Skeletal muscle satellite cell (primary cell): ENCODE data around the gene PIF1. TPM values are rescaled to one million over a fixed set of nuclear protein-coding genes. Genes with fewer than 3 reads are reported as not detected.

Experiments
- H3K27me3 ChIP-seq: 2 replicates; pipeline ENCODE4 v1.7.0; 2013; ENCODE audit warnings: low read length; ENCODE audit not compliant: control insufficient read depth, insufficient read depth
- H3K36me3 ChIP-seq: 2 replicates; pipeline ENCODE4 v1.7.0; 2013; ENCODE audit warnings: mild to moderate bottlenecking, control low read depth, low read length; ENCODE audit not compliant: insufficient read depth
- H3K4me1 ChIP-seq: 2 replicates; pipeline ENCODE4 v1.7.0; 2013; ENCODE audit warnings: low read length; ENCODE audit not compliant: control insufficient read depth, insufficient read depth
- H3K4me2 ChIP-seq: 2 replicates; pipeline ENCODE4 v1.7.0; 2013; ENCODE audit warnings: mild to moderate bottlenecking, low read length
- H3K4me3 ChIP-seq: 2 replicates; pipeline ENCODE4 v1.7.0; 2013; ENCODE audit warnings: low read length
- H3K9ac ChIP-seq: 2 replicates; pipeline ENCODE4 v1.7.0; 2013; ENCODE audit warnings: mild to moderate bottlenecking, low read depth, low read length, moderate library complexity
- H3K9me3 ChIP-seq: replicated peaks from 2 replicates; pipeline ENCODE4 v1.7.0; 2013; ENCODE audit warnings: mild to moderate bottlenecking, control low read depth, low read length
- total RNA-seq: library from RNA; depleted of rRNA; stranded (reverse); fragments of >200 nt; gene quantifications from 2 replicates; pipeline ENCODE4 v1.2.3, GENCODE V29; 2012; rRNA removed

Gene PIF1, protein sequence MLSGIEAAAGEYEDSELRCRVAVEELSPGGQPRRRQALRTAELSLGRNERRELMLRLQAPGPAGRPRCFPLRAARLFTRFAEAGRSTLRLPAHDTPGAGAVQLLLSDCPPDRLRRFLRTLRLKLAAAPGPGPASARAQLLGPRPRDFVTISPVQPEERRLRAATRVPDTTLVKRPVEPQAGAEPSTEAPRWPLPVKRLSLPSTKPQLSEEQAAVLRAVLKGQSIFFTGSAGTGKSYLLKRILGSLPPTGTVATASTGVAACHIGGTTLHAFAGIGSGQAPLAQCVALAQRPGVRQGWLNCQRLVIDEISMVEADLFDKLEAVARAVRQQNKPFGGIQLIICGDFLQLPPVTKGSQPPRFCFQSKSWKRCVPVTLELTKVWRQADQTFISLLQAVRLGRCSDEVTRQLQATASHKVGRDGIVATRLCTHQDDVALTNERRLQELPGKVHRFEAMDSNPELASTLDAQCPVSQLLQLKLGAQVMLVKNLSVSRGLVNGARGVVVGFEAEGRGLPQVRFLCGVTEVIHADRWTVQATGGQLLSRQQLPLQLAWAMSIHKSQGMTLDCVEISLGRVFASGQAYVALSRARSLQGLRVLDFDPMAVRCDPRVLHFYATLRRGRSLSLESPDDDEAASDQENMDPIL
- 8.1 and 9.8 TPM in 2 replicates for total RNA-seq

DNA sequence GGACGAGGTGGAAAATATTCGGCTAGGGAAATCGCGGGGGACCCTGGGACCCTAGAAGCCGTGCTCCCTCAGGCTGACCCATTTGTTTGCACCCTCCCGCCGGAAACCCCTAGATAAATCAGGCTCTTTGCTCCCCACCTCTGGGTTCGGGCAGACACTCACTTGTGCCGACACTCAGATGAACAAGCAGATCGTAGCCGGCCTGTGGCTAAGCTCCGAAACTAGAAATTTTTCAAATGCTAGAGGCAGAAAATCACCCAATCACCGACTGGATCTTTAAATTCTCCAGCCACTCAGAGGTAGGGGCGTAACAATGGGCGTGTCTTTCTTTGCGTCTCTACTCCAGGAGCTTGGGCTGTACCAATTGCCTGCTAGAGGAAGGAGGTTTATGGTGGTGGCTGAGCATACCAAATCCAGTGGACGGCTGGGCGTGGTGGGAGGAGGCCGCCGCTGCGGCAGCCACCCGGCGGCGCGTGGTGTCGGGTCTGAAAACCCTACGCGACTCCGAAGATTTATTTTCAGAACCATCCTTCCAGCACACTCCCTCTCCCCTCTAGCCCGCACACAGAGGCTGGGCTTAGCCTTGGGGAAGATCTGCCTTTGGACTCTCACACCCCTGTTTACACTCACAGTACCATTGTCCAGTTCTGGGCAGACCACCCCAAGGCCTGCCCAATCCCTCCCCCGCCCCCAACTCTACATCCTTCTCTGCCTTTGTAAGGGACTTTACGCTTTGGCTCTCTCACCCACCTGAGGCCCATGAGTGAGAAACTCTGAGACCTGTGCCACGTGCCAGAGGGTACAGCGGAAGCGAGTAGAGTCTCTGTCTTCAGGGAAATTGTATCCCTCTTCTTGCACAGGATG, at the start of gene PIF1:
Gene PIF1 (minus strand): TSS at position 217 of the 864 bp plus-strand sequence. CDS start 1,312 bp downstream, outside the sequence.
- Histone ChIP-seq H3K9ac (peak within 1 kb of the TSS; percentile 82), H3K36me3 (peaks cover 5% of the 10 kb centered on the region), H3K4me1 (peaks cover 15% of the 10 kb centered on the region), H3K27me3 (no peaks in the 10 kb centered on the region), H3K4me2 (peak within 1 kb of the TSS; percentile 92), H3K9me3 (no peaks in the 10 kb centered on the region), H3K4me3 (peak within 1 kb of the TSS; percentile 77)

DNA sequence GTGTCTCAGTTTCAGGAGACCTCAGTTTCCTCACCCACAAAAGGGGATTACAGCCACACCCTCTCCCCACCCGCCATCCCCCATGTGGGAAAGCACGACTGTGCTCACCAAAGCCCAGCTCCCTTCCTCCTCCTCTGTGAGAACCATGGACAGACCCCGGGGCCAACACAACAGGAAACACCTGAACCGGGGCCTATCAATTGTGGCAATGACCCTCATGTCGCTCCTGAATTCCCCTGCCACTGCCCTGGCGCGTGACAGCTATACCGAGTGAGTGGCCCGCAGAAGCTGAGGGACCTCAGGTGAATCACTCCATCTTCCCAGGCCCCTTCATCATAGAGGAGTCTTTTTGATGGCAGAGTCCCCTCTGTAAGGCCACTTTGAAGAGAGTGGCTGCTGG, 44.9 kb upstream of the PIF1 start:
- Histone ChIP-seq H3K4me1 (peaks cover 25% of the 10 kb centered on the region), H3K9me3 (no peaks in the 10 kb centered on the region), H3K9ac (no peak overlapping the region)

GRCh38 chr15:64869501-64869900, 44.1 kb upstream of the PIF1 start:
- Histone ChIP-seq H3K27me3 (no peaks in the 10 kb centered on the region), H3K4me3 (no peak overlapping the region), H3K4me1 (peaks cover 34% of the 10 kb centered on the region), H3K36me3 (peaks cover 27% of the 10 kb centered on the region), H3K4me2 (no peak overlapping the region), H3K9me3 (no peaks in the 10 kb centered on the region), H3K9ac (no peak overlapping the region)

More for the DNA sequence above, 44.9 kb upstream of the PIF1 start:
- H3K36me3 ChIP-seq: peaks cover 19% of the 10 kb centered on the region
- no peak overlapping the region for H3K4me3 ChIP-seq
- no peaks in the 10 kb centered on the region for H3K27me3 ChIP-seq
- no peak overlapping the region for H3K4me2 ChIP-seq

GRCh38 chr15:64865998-64866520, 40.6 kb upstream of the PIF1 start:
- Histone ChIP-seq H3K4me2 (no peak overlapping the region), H3K36me3 (peaks cover 41% of the 10 kb centered on the region), H3K4me3 (no peak overlapping the region), H3K4me1 (peaks cover 37% of the 10 kb centered on the region), H3K9me3 (no peaks in the 10 kb centered on the region), H3K27me3 (no peaks in the 10 kb centered on the region), H3K9ac (peak overlapping the region; percentile 3)

DNA sequence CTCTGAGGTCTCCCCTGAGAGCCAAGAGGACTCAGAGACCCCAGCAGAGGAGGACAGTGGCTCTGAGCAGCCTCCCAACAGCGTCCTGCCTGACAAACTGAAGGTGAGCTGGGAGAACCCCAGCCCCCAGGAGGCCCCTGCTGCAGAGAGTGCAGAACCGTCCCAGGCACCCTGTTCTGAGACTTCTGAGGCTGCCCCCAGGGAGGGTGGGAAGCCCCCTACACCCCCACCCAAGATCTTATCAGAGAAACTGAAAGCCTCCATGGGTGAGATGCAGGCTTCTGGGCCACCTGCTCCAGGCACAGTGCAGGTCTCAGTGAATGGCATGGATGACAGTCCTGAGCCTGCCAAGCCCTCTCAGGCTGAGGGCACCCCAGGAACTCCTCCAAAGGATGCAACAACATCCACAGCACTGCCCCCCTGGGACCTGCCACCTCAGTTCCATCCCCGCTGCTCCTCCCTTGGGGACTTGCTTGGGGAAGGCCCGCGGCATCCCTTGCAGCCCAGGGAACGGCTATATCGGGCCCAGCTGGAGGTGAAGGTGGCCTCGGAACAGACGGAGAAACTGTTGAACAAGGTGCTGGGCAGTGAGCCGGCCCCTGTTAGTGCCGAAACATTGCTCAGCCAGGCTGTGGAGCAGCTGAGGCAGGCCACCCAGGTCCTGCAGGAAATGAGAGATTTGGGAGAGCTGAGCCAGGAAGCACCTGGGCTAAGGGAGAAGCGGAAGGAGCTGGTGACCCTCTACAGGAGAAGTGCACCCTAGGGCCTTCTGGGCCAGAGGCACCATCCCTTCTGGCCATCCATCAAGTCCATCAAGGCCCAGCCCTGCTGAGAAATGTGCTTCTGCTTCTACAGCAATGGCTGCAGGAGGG, 39.9 kb upstream of the PIF1 start:
- no peak overlapping the region for H3K4me3 ChIP-seq
- H3K9me3 ChIP-seq: no peaks in the 10 kb centered on the region
- H3K9ac ChIP-seq: no peak overlapping the region
- peaks cover 48% of the 10 kb centered on the region for H3K36me3 ChIP-seq
- H3K4me1 ChIP-seq: peaks cover 37% of the 10 kb centered on the region
- no peak overlapping the region for H3K4me2 ChIP-seq
- H3K27me3 ChIP-seq: no peaks in the 10 kb centered on the region

GRCh38 chr15:64864068-64864467, 38.6 kb upstream of the PIF1 start:
- peak overlapping the region; percentile 40 for H3K9ac ChIP-seq
- peak overlapping the region; percentile 39 for H3K4me2 ChIP-seq
- no peaks in the 10 kb centered on the region for H3K27me3 ChIP-seq
- peaks cover 37% of the 10 kb centered on the region for H3K4me1 ChIP-seq
- H3K9me3 ChIP-seq: no peaks in the 10 kb centered on the region
- peaks cover 61% of the 10 kb centered on the region for H3K36me3 ChIP-seq
- no peak overlapping the region for H3K4me3 ChIP-seq

GRCh38 chr15:64862408-64862807, 37.0 kb upstream of the PIF1 start:
- Histone ChIP-seq H3K9ac (no peak overlapping the region), H3K4me3 (no peak overlapping the region), H3K36me3 (peaks cover 69% of the 10 kb centered on the region), H3K4me1 (peaks cover 47% of the 10 kb centered on the region), H3K27me3 (no peaks in the 10 kb centered on the region), H3K9me3 (no peaks in the 10 kb centered on the region), H3K4me2 (no peak overlapping the region)

DNA sequence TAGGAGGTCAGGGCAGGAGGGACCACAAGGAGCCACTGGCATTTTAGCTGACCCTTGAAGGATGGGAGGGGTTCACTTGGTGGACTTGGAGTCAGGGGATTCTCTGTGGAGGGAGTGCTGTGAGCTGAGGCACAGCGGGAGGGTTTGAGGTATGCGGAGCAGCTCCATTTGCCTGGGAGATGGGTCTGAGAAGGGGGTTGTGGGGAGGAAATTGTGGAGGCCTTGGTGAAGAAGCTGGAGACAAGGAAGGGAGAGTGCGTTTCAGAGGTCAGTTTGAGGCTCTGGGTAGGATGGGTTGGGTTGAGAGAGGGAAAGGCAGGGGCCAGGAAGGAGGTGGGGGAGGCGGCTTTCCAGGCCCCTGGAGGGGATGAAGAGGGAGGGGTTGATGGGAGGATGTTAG, 36.5 kb upstream of the PIF1 start:
- no peak overlapping the region for H3K4me3 ChIP-seq
- peaks cover 67% of the 10 kb centered on the region for H3K36me3 ChIP-seq
- H3K4me1 ChIP-seq: peaks cover 52% of the 10 kb centered on the region
- H3K4me2 ChIP-seq: no peak overlapping the region
- no peak overlapping the region for H3K9ac ChIP-seq
- H3K27me3 ChIP-seq: no peaks in the 10 kb centered on the region
- no peaks in the 10 kb centered on the region for H3K9me3 ChIP-seq

DNA sequence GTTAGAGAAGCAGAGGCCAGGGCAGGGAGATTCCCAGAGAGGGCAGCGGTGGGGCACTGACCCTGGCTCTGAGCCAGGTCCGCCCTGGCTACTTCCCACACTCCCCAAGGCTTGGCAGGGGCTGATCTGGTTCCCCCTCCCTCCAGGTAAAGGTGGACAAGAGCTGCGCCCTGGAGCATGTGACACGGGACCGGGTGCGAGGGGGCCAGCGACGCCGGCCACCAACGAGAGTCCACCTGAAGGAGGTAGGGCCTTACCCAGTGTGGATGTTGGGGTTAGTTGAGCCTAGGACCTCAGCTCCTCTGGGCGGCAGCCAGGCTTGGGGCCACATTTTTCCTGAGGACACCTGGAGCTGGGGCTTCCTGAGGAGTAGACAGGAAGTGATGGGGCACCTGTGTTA, 35.9 kb upstream of the PIF1 start:
- H3K4me3 ChIP-seq: no peak overlapping the region
- H3K27me3 ChIP-seq: no peaks in the 10 kb centered on the region
- H3K36me3 ChIP-seq: peaks cover 61% of the 10 kb centered on the region
- H3K4me2 ChIP-seq: no peak overlapping the region
- H3K4me1 ChIP-seq: peaks cover 52% of the 10 kb centered on the region
- H3K9ac ChIP-seq: no peak overlapping the region
- H3K9me3 ChIP-seq: no peaks in the 10 kb centered on the region

DNA sequence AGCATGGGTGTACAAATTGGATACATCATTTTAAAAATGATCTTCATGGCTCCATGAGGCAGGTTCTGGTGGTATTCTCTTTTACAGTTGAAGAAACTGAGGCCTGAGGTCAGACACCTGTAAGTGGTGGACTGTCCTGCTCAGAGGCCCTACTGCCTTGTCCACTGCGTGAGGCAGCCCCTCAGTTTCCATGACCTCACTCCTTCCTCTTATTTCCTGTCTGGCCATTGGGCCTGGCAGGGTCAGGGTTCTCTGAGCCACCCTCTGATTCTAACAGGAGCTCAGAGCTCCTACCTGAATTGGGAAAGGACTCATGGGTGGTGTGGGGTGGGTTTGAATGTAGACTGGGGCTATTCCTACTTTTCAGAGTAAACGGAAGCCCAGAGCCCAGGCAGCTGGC, 33.8 kb upstream of the PIF1 start:
- Histone ChIP-seq H3K4me1 (peaks cover 50% of the 10 kb centered on the region), H3K4me2 (no peak overlapping the region), H3K36me3 (peaks cover 66% of the 10 kb centered on the region), H3K27me3 (no peaks in the 10 kb centered on the region), H3K9me3 (no peaks in the 10 kb centered on the region), H3K4me3 (no peak overlapping the region), H3K9ac (no peak overlapping the region)
